Limb (tissue), 2 donors: Measurements from ENCODE around the gene FGF11.

ENCODE experiments used
- DNase-seq, 2 donors: peaks; one replicate each; pipeline ENCODE4 v3.0.0-alpha.2; 2016; ENCODE audit errors: extremely low spot score in 2 of 2

The FGF11 gene

DNA sequence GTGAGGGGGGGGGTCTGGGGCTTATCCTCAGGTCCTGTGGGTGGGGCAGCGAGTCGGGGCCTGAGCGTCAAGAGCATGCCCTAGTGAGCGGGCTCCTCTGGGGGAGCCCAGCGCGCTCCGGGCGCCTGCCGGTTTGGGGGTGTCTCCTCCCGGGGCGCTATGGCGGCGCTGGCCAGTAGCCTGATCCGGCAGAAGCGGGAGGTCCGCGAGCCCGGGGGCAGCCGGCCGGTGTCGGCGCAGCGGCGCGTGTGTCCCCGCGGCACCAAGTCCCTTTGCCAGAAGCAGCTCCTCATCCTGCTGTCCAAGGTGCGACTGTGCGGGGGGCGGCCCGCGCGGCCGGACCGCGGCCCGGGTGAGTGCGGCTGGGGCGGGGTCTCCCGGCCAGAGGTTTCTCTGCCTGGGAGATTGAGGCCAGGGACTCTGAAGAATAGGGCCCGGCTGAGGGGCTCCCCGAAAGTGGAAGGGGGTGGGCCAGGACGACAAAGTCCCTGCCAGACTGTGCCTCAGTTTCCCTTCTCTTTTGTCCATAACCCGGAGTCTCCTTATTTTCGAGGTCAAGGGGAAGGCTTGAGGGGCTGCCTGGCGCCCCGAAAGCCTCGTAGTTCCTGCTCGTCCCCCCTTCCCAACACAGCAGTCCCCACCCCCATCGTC is at the start of gene FGF11:
FGF11 (plus strand) TSS at position 51 of the 651 bp plus-strand sequence; CDS start at position 160, 109 bp downstream.
- DNase-seq: peak in 1 of 2 donors; percentile 51

DNA sequence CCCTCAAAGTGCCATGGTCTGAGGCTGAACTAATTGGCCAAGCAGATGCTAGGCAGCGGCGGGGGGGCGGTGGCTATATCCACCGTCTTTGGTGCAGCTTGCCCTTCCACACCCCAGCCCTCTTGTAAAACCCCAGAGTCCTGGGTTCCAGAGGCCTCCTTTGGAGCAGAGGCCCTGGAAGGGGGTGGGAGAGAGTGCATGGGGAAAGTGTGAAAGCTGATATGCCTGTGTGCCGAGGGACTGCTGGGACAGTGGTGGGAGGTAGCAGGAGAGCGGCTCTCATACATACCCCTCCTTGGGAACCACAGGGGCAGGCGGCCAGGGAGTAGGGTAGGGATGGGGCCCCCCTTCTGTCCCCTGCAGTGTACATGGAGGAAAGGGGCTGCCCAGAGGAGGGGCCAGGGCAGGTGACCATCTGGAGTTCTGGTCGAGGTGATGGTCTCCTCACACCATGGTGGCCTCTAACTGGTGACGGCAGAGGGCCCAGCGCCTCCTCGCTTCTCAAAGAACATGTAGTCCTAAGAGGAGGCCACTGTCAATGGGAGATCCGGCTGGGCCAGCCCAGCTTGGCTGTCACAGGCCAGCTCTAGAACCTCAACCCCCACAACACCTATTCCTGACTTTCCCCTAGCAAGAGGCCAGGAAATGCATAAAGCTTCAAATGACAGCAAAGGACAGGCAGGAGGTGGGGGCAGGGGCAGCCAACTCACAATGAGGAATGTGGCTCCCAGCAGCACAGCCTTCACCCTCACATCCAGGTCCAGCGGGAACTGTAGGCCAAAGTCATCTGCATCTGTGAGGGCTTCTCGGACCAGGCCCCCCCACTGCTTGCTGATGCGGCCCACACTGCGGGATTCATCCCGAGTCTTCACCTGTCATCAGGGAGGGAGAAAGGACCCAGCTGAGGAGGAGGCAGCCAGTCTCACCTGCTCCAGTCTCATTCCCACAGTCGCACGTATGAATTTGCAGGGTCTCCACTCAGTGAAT is 49.1 kb upstream of the FGF11 start:
- DNase-seq: no peak

DNA sequence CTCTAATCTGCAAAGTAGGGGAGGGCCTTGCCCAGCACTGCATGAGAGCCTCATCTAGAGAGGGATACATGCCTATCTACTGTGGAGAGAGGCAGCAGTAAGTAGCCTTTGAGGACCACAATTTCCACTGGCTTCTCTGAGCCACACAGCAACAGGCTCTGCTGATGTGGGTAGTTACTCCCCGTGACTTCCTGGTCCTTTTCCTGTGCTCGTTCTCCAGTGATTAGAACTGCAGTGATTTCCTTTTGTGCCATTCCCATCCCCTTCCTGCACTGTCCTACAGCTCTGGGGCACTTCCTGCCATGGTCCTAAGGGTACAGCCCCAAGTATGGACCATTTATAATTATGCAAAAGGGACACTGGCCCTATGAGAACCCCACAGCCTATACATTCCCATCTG is 48.0 kb upstream of the FGF11 start:
- DNase-seq: no peak

DNA sequence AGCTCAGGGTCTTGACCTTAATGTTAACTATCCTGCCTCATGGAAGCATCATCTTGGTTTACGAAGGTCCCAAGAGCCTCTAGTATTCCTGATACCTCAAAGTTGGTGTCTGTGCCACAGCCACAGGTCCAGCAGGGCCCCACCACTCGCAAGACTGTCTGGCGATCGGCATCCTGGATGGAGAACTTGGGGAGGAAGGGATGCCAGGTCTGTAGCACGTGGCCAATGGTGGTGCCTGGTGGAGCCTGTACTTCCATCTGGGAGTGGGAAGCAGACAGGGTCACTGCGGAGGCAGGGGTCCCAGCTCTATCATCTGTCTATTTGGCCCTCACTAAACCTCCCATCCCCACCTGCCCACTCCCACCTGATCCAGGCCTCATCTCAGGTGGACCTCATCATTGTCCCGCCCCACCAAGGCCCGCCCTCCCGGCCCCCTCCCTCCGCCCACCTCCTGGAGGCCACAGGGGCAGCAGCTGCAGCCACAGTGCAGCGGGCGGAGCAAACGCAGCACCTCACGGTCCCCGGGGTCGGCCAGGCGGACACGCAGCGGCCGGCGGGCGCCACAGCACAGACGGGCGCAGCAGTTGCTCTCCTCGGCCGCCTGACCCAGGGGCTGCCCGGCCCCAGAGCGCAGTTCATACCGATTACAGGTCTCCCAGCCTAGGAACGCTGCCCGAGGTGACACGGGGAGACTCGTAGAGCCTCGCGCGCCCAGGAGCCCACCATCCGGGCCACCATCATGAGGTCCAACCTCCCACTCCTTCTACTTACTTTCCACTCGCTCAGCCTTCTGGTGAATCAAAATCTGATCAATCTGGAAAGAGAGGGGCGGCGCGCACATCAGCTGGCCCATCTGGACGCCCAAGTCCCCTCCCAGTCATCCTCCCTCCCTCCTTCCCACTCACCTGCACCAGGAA is 46.4 kb upstream of the FGF11 start:
- DNase-seq: no peak

DNA sequence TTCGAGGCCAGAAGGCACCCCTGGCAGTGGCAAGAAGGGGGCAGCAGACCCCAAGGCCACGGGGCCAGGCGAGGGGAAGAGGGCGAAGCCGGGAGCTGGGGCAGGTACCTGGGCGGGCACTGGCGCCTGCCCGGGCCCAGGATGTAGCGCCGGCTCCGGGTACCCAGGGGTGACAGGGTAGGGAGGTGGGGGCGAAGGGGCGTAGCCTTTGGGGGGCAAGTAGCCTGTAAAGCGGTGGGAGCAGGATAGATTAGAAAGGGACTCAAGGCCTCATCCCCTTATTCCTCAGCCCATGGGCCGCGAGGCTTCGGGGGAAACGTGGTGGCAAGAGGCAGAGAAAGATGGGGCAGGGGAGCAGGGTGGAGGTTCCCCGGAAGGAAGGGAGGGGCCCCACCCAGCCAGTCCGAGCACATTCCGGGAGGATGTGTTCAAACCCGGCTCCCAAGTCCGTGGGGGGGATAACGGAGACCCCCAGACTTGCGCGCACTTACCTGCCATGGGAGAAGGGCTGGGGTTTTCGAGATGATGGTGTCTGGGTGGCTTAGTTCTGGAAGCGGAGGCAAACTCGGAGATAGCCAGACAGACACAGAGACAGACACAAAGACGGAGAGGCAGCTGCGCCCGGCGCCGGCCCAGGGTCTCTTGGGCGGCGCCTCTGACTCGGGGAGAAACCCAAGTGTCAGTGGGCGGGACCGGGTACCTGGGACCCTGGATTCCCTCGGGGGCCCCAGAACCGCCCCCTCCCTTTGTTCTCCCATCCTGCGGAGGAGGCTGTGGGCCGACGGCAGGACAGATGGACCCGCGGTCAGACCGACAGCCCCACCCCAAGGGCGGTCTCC is 45.5 kb upstream of the FGF11 start:
- DNase-seq: no peak

DNA sequence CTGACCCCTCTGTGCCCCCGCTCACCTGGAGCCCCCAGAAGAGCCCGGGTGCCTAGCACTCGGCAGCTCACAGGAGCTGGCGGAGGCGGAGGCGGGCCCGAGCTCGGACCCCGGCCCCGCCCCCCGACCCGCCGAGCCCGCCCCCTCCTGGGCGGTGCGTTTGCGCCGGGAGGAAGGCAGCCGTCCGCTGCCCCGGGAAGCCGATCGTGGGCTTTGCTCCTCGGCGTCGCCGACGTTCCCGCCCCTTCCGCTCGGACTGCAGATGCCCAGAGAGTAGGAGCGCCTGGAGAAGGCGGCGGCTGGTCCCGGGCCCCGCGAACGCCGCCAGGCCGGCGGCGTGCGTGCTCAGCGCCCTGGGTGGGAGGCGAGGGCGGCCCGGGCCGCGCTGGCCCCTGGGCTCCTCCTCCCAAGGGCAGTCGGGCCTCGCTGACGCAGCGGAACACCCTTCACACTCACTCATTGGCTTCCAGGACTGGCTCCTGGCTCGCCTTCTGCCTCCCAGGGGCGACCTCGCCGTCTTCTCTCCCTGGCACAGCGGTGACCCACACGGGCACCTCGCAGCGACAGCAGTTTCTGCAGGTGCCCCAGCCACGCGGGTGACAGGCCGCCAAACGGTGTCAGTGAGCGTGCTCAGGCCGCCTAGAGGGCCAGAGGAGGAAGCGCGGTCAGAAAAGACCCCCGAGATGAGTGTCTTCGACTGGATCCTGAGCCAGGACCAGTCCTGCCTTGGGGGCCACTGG is 44.7 kb upstream of the FGF11 start, which contains the start of gene PLSCR3:
PLSCR3 (minus strand) TSS at position 74 of the 740 bp plus-strand sequence. CDS start 415 bp downstream, outside the sequence.
- peak; percentile 82 to 92 for DNase-seq

DNA sequence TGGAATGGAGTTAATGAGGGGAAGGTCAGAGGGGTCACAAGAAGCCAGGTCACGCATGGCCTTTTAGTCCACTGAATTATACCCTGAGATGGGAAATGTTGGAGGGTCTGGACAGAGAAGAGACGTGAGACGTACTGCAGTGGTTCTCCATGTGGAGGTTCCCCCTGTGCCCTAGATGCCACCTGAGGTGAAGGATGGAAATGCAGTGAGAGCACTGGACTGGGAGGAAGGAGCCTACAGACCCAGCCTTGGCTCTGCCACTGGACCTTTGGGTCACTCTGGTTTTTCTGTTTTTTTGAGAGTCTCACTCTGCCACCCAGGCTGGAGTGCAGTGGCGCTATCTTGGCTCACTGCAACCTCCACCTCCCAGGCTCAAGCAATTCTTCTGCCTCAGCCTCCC is 43.2 kb upstream of the FGF11 start:
- DNase-seq: no peak

DNA sequence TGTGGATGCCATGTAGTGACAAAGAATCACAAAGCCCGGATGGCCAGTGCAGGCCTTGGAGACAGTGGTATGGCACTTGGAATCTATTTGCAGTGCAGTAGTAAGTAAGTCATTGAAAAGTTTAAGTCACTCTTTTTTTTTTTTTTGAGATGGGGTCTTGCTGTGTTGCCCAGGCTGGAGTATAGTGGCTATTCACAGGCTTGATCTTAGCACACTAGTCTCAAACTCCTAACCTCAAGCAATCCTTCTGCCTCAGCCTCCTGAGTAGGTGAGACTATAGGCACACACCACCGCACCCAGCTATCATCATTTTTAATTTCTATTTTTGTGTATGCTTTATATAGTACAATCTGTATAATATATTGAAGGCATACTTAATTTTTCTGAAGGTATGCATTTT is 40.7 kb upstream of the FGF11 start:
- no peak for DNase-seq

DNA sequence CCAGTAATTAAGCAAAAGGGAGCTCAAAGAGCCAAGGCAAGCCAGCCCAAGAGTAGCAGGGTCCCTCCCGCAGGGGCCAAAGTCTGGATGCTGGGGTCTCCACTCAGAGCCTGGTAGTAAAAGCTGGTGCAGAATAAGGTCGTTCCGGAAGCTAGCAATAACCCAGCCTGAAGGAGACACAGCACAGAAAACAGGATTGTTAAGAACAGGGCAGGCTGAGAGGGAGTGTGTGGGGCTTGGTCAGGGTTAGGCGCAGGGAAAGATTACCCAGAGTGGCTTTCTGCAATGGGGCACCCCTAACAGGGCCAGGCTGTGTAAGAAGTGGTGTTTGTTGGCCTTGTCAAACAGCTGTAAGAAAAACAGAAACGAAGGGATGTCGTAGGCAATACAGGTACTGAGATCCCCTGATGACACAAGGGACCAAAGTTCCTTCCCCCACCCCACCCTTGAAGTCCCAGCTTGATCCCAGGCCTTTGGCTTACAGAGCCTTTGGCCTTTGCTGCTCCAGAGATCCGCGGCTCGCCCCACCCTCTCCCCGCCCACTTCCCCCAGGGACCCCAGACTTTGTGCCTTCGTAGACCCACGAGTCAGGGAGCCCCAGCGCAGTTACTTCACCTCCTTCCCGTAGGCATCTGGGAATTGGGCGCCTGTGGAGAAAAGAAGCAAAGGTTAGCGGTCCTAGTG is 36.1 kb upstream of the FGF11 start:
- DNase-seq: peak in 1 of 2 donors; percentile 23

DNA sequence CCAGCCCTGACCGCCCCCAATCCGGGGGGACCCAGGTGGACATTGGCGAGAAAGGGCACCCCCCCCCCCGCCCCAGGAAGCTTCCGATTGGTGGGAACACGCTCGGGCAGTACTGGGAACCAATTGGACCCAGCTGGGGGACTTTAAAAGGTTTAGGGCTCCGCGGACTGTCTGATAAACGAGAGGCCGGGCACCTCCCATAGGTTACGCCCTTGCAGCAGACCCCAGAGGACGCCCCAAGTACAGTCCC is 35.7 kb upstream of the FGF11 start:
- peak in 1 of 2 donors; percentile 36 for DNase-seq

DNA sequence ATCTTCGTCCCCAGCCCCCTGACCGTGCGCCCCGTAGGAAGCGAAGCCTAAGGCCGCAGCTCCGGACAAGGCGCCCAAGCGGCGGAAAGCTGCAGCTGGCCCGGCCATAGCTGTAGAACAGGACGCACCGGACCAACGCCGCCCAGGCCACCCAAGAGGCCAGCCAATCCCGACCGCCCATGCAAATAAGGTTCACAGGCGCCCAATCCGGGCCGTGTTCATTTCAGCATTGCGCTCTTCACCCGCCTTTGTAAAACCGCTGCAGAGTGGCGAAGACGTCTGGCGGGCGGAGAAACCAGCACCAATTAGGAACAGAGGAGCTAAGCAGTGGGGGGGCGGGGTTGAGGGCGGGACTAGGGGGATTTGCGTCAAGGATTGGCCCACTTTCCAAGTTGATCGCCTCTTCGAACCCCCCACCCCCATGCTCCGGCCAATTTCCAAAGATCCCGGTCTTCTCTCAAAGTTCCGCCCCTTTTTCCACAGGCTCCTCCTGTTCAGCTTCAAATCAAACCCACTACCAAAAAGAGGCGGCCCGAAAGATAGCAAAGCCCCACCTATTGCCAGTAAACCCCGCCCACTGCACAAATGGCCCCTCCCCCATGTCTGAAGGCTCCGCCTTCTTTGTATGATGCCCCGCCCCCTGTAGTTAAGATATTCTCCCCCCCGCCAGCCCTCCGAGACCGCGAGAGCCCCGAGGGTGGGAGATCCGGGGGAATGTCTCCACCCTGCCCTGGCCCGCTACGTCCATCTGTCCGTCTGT is 35.2 kb upstream of the FGF11 start, which contains the start of gene TMEM256:
TMEM256 (minus strand) TSS at position 121 of the 760 bp plus-strand sequence; CDS start at position 108, 13 bp downstream.
- peak; percentile 98 to 99 for DNase-seq

DNA sequence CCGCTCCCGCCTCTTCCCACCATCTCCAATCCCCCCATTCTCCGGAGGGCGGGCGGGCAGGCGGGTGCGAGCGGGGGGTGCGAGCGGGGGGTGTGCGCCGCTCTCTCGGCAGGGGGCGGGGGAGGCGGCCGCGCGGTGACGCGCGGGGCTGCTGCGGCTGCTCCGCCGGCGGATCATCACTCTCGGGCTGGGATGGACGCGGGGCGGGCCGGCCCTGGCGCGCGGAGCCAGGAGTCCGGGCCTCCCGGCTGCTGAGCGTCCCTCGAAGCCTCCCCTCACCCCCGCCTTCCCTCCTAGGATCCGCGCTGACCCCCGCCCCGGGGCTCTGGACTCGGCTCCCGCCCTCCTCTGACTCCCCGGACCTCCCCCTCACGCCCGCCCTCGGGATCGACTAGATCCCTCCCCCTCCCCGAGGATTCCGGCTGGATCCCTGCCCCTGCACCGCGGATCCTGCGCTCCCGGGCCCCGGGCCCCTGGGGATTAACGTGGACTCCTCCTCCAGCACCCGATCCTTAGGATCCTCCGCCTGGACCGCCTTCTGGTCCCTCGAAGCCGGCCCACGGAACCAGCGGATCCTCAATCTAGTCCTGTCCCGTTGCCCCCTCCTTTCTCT is 34.5 kb upstream of the FGF11 start:
- DNase-seq: peak in 1 of 2 donors; percentile 79

DNA sequence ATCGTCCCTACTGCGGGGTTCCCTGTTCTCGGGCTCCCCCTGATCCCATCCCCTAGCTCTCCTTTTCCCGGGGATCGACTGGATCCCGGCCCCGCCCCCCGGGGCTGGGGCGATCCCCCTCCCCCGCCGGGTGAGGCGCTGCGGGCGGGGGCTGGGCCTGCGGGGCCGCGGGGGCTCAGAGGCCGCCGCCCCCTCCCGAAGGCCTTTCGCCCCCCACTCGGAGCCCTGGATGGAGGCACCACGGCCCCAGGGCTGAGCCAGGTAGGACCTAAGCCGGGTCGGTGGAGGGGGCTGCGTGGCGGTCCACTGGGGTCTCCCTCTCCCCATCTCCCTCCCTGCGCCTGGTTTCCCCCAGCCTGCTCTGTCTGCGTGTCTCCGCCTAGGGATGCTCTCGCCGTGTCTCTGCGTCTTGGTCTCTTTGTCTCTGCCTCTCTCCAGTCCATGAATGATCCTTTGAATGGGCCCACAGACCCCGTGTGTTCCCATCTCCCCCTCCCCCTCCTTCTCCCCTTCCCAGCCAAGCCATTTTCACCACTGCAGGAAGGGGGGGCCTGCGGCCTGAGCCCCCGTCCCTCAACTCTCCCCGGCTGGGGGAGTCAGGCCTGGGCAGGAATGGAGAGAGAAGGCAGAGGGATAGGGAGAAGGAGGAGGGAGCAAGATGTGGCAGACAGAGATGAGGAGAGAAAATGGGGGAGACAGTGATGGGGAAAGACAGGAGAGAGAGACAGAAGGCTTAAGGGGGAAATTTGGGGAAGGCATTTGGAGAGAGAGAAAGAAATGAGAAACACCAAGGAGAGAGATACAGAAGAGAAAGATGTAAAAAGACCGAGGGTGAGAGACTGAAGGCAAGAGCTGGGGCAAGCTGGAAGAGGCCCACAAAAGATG is 33.7 kb upstream of the FGF11 start:
- DNase-seq: peak in 1 of 2 donors; percentile 67

DNA sequence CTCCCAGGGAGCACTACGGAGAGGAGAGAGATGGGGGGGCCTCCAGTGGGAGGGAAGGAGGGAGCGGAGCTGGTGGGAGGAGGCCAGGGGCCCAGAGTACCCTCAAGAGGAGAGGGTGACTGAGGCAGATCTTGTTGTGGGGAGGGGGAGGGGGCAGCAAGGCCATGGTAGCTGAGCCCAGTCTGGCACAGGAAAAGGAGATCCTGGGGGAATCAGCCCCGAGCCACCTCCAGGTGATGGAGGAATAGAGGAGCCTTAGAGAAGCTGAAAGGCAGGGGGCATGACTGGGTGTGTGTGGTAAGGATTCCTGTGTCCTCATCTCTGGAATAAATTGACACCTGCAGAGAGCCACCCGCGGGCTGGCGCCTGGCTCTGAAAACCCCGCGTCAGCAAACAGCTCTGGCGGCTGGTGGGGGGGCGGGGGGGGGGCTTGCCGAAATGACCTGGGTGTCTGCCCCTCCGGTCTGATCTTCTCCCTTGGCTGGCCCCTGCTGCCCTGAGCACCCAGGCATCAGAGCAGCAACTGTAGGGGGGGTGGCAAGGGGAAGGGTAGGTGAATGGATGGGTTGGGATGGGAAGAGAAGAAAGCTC is 33.0 kb upstream of the FGF11 start:
- DNase-seq: no peak

DNA sequence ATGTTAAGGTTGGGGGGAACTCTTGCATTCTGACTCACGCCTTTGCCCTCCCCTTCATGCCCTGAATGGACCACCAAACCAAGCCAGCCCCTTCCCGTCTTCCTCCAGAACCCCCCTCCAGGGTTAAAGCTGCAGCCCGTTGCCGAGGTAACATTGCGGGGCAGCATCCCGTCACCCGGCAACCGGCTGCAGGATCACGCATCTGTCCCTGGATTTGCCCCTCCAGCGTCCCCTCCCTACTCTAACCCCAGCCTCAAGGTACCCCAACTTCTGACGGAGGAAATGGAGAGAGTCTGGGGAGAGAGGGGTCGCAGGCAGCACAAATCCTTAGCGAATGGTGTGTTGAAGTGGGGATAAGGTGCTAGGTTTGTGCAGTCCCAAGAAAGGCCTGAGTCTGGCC is 32.2 kb upstream of the FGF11 start:
- no peak for DNase-seq

DNA sequence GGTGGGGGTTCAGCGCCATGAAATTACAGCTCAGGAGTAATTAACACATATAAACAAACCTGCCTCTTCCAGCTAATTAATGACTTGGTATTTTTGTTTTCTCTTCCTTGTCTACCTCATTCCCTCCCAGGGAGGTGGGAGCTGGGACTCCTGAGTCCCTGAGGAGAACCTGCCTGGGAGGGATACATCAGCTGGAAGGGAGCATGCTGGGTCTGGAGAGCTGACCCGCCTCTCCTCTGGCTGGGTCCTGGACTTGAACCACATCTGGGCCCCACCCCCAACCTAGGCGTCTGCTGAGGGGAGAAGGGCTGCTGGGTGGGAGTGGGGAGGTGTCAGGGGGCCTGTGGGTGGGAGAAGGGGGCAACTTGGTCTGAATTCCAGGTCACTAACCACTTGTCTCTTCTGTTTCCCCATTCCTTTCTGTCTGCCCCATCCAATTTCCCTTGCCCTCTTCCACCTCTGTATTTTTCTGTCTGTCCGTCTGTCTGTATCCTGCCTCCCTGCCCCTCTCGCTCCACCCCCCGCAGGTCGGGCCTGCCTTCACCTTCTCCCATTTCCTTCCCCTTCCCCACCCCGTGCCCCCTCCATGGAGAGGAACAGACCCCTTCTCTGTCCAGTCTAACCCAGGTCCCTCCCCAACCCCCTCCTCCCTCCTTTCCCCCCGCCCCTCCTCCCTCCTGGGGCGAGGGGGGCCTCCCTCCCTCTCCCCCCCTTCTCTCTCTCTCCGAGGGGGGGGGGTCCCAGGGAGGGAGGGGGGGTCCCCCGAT is 31.6 kb upstream of the FGF11 start, which contains the start of gene NLGN2:
NLGN2 (plus strand) TSS at position 361 of the 767 bp plus-strand sequence. CDS start 411 bp downstream, outside the sequence.
- no peak for DNase-seq
